Right lobe of liver (tissue), 6 donors: ENCODE data around the gene TEAD2. TPM values are rescaled to one million over a fixed set of nuclear protein-coding genes. Genes with fewer than 3 reads are reported as not detected.
"Not testable (repeated sequence)": the region's sequence is repeated elsewhere in the genome, so short reads cannot be mapped to it uniquely, and the experiment has no call there.

Experiments used
- ATAC-seq, 4 donors: fragments of 200-7000 bp; cut with Tn5 transposase; one replicate each; pipeline ENCODE4 v1.9.1; 2020; ENCODE audit warnings: mild to moderate bottlenecking in 4 of 4, moderate library complexity in 4 of 4
- DNase-seq, 3 donors: peaks; one replicate each; pipeline ENCODE4 v3.0.0-alpha.2; 2020
- H3K27ac ChIP-seq, 3 donors: fragments of 200-600 bp; one replicate each; pipeline ENCODE4 v1.8.0; 2022
- H3K27me3 ChIP-seq, 2 donors: fragments of 200-600 bp; one replicate each; pipeline ENCODE4 v1.8.0; 2022
- H3K36me3 ChIP-seq, 4 donors: fragments of 200-600 bp; sonication (generic) in 1 of 4; one replicate each; pipeline versions ENCODE4 v1.5.1 to v1.8.0; 2017 to 2022; ENCODE audit warnings: control low read depth in 1 of 4
- H3K4me1 ChIP-seq, 4 donors: fragments of 200-600 bp; sonication (generic) in 1 of 4; one replicate each; pipeline versions ENCODE4 v1.5.1 to v1.8.0; 2017 to 2022; ENCODE audit warnings: control low read depth in 1 of 4
- H3K4me3 ChIP-seq, 3 donors: fragments of 200-600 bp; one replicate each; pipeline ENCODE4 v1.8.0; 2022
- H3K9me3 ChIP-seq, 4 donors: fragments of 200-600 bp; sonication (generic) in 1 of 4; one replicate each; pipeline versions ENCODE4 v1.5.1 to v1.8.0; 2017 to 2022; ENCODE audit warnings: control low read depth in 1 of 4
- CTCF ChIP-seq, 4 donors: fragments of 200-600 bp in 3 of 4; fragments of 450-650 bp in 1 of 4; IDR thresholded peaks; one replicate each; pipeline versions ENCODE4 v1.5.1 to v1.8.0; 2016 to 2022; ENCODE audit warnings: antibody characterized with exemption in 4 of 4, mild to moderate bottlenecking in 2 of 4
- POLR2A ChIP-seq: fragments of 450-650 bp; IDR thresholded peaks from one replicate; pipeline ENCODE4 v1.6.1; 2017; ENCODE audit warnings: antibody characterized with exemption, mild to moderate bottlenecking
- WGBS: methylation state at CpG from one replicate; pipeline ENCODE4 v1.1.6; 2018; ENCODE audit warnings: low coverage, low lambda C conversion rate; ENCODE audit not compliant: insufficient coverage; ENCODE audit errors: missing lambda C conversion rate; 5-methylcytosine and 5-hydroxymethylcytosine counted together
- intact Hi-C, 2 donors: fragments of 100-400 bp; cut with DNase I; formaldehyde crosslinking; loops; one replicate each; pipeline versions ENCODE4 v1.11.2 to v1.14.1; 2022
- total RNA-seq, 6 experiments: library from RNA; depleted of rRNA in 2 of 6; stranded (reverse); fragments of >200 nt in 2 of 6; fragmentation: NEBNext Ultra II Directional in 3 of 6; extraction: Animal tissue kit (Norgen Biotek cat#: 25700) in 3 of 6; gene quantifications; one replicate each; pipeline versions ENCODE4 v1.1.0 to v1.2.4, GENCODE V29; 2016 to 2023
- donor health status: DM: no; HTN: yes; CAD: no.
- donor health status: DM: no; HTN: no; CAD: no.
- donor health status: DM: no; HTN: no; CAD: no.
- donor health status: DM: no; HTN: yes; CAD: no.
- donor health status: DM: no; HTN: yes; CAD: no.

The TEAD2 gene
- total RNA-seq, 6 experiments from 2014 or later: 3.3 to 8.9 (median 5.3) TPM

- Histone ChIP-seq H3K4me1 (no peaks in the 10 kb centered on the region), H3K36me3 (peaks cover 0 to 12% (median 4%) of the 10 kb centered on the region in 4 donors), H3K27ac (no peak overlapping the region), H3K27me3 (no peaks in the 10 kb centered on the region), H3K4me3 (no peak overlapping the region), H3K9me3 (no peaks in the 10 kb centered on the region)
- 87% methylated on average over 6 of the region's 6 CpGs for WGBS
- intact Hi-C loops: no loop called here
- TF ChIP-seq POLR2A: no peak
- TF ChIP-seq CTCF (IDR thresholded peaks at IDR 0.05): no peak
- ATAC-seq (no peak), DNase-seq (no peak)
Measured at GRCh38 chr19:49309087-49309486, 53.1 kb downstream of the TEAD2 start.

- not testable (repeated sequence) for H3K27ac ChIP-seq, ATAC-seq
- 78% methylated on average over 4 of the region's 7 CpGs for WGBS
Measured at GRCh38 chr19:49306734-49307133, 55.5 kb downstream of the TEAD2 start.

GRCh38 chr19:49301866-49302252, 60.4 kb downstream of the TEAD2 start:
- peak in 1 of 4 donors; percentile 40 for ATAC-seq

More at GRCh38 chr19:49306734-49307133, 55.5 kb downstream of the TEAD2 start:
- H3K4me3 ChIP-seq, H3K9me3 ChIP-seq, H3K4me1 ChIP-seq, DNase-seq, intact Hi-C loops, H3K27me3 ChIP-seq: not testable (repeated sequence)
- peaks cover 0 to 12% (median 4%) of the 10 kb centered on the region in 4 donors for H3K36me3 ChIP-seq

GRCh38 chr19:49301165-49301865, 60.9 kb downstream of the TEAD2 start:
- WGBS: 33% methylated on average over 3 of the region's 8 CpGs
- no peaks in the 10 kb centered on the region for H3K36me3 ChIP-seq

More at GRCh38 chr19:49301866-49302252, 60.4 kb downstream of the TEAD2 start:
- DNase-seq: no peak
- Histone ChIP-seq H3K27me3 (no peaks in the 10 kb centered on the region), H3K9me3 (no peaks in the 10 kb centered on the region), H3K36me3 (no peaks in the 10 kb centered on the region), H3K4me1 (no peaks in the 10 kb centered on the region), H3K4me3 (no peak overlapping the region), H3K27ac (no peak overlapping the region)
- WGBS: no CpG with 5 or more reads among the region's 5 CpGs
- no peak for TF ChIP-seq POLR2A
- TF ChIP-seq CTCF (IDR thresholded peaks at IDR 0.05): no peak
- intact Hi-C loops: no loop called here

GRCh38 chr19:49298653-49299052, 63.6 kb downstream of the TEAD2 start:
- DNase-seq, H3K9me3 ChIP-seq, ATAC-seq, H3K27me3 ChIP-seq, H3K4me3 ChIP-seq, intact Hi-C loops, H3K36me3 ChIP-seq, H3K27ac ChIP-seq, H3K4me1 ChIP-seq: not testable (repeated sequence)
- 80% methylated on average over 2 of the region's 3 CpGs for WGBS

More at GRCh38 chr19:49301165-49301865, 60.9 kb downstream of the TEAD2 start:
- Histone ChIP-seq H3K9me3 (no peaks in the 10 kb centered on the region), H3K27ac (no peak overlapping the region), H3K27me3 (no peaks in the 10 kb centered on the region), H3K4me1 (no peaks in the 10 kb centered on the region), H3K4me3 (no peak overlapping the region)
- peak; percentile 86 to 90 (median 88) for ATAC-seq
- DNase-seq: peak; percentile 70 to 81 (median 75)
- TF ChIP-seq POLR2A (no peak), CTCF (IDR thresholded peaks at IDR 0.05) (peak; percentile 51 to 87 (median 77))
- intact Hi-C loops: no loop called here
